GM12878 (cell line): ENCODE measurements around the gene CRYBG3. TPM values are rescaled to one million over a fixed set of nuclear protein-coding genes. Genes with fewer than 3 reads are reported as not detected.

Experiments used
- ATAC-seq: fragments of 200-7000 bp; cut with Tn5 transposase; 3 replicates; pipeline ENCODE4 v1.9.1; 2020; ENCODE audit warnings: mild to moderate bottlenecking, moderate library complexity
- BruUV-seq: library from RNA; stranded (reverse); fragments of 400-500 nt; replicated peaks from 2 replicates; lab custom pipeline; 2021; lab: Mats Ljungman, UMichigan
- CTCF ChIA-PET: fragments of 300-600 bp; sonication (Branson Sonifier 250); formaldehyde crosslinking; extraction: SDS; loops from one replicate; lab custom pipeline; 2021; ENCODE audit warnings: inconsistent platforms; lab: Yijun Ruan, JAX
- POLR2A ChIA-PET: fragments of 350-600 bp; formaldehyde crosslinking; extraction: SDS; loops from one replicate; lab custom pipeline; 2021; ENCODE audit warnings: inconsistent platforms; lab: Charles Lee
- RAD21 ChIA-PET: fragments of 300-600 bp; sonication (Branson Sonifier 250); formaldehyde crosslinking; loops from one replicate; lab custom pipeline; 2023; ENCODE audit warnings: antibody characterized with exemption; ENCODE audit not compliant: unreplicated experiment; lab: Charles Lee
- SMC1A ChIA-PET: fragments of 300-600 bp; sonication (Branson Sonifier 250); formaldehyde crosslinking; loops from one replicate; lab custom pipeline; 2023; ENCODE audit not compliant: unreplicated experiment, uncharacterized antibody; lab: Charles Lee
- DNase-seq: peaks from one replicate; pipeline ENCODE4 v3.0.0-alpha.2; 2011; ENCODE audit warnings: low read depth, low spot score
- FAIRE-seq: peaks from 3 replicates; lab custom pipeline; 2011; peaks lifted over from hg19 to GRCh38; lab: Jason Lieb, UNC
- H2AFZ ChIP-seq: 2 replicates; pipeline ENCODE4 v1.6.0; 2011; ENCODE audit warnings: low read depth, low read length, control low read depth; ENCODE audit not compliant: control insufficient read depth
- H3K27ac ChIP-seq: 2 replicates; pipeline ENCODE4 v1.5.1; 2011; ENCODE audit warnings: control low read depth; ENCODE audit not compliant: control insufficient read depth, insufficient read depth
- H3K27me3 ChIP-seq, 2 experiments: replicated peaks in 1 of 2; 2 replicates each; pipeline versions ENCODE4 v1.6.0 to v1.6.1; 2011; ENCODE audit warnings: low read length in 1 of 2; ENCODE audit not compliant: control insufficient read depth in 2 of 2, insufficient read depth in 2 of 2
- H3K36me3 ChIP-seq, 2 experiments: 2 replicates each; pipeline ENCODE4 v1.5.1; 2011; ENCODE audit warnings: low read length in 1 of 2; ENCODE audit not compliant: control insufficient read depth in 2 of 2, insufficient read depth in 2 of 2
- H3K4me1 ChIP-seq: 2 replicates; pipeline ENCODE4 v1.6.1; 2011; ENCODE audit warnings: mild to moderate bottlenecking, low read length, moderate library complexity, mixed read lengths; ENCODE audit not compliant: control insufficient read depth, insufficient read depth
- H3K4me2 ChIP-seq: 2 replicates; pipeline ENCODE4 v1.6.0; 2011; ENCODE audit warnings: control low read depth; ENCODE audit not compliant: control insufficient read depth, insufficient read depth
- H3K4me3 ChIP-seq: fragments of 200-600 bp; sonication (generic); 2 replicates; pipeline ENCODE4 v1.5.1; 2016
- H3K79me2 ChIP-seq: 2 replicates; pipeline ENCODE4 v1.6.0; 2011; ENCODE audit warnings: low read length; ENCODE audit not compliant: control insufficient read depth, insufficient read depth
- H3K9ac ChIP-seq: 2 replicates; pipeline ENCODE4 v1.8.0; 2011; ENCODE audit warnings: low read length, control low read depth, mixed read lengths; ENCODE audit not compliant: control insufficient read depth, insufficient read depth
- H3K9me3 ChIP-seq: replicated peaks from 3 replicates; pipeline ENCODE4 v1.5.1; 2011; ENCODE audit warnings: mild to moderate bottlenecking, low read length; ENCODE audit not compliant: control insufficient read depth, insufficient read depth
- H4K20me1 ChIP-seq: 2 replicates; pipeline ENCODE4 v1.6.0; 2011; ENCODE audit not compliant: control insufficient read depth, insufficient read depth
- ASH2L ChIP-seq: fragments of 300-600, 200-600 bp; sonication (generic); IDR thresholded peaks from 2 replicates; pipeline ENCODE4 v1.6.1; 2017; ENCODE audit warnings: low read depth, mild to moderate bottlenecking, borderline replicate concordance
- BMI1 ChIP-seq: fragments of 450-650 bp; IDR thresholded peaks from 2 replicates; pipeline ENCODE4 v1.6.1; 2016; ENCODE audit warnings: mild to moderate bottlenecking, moderate library complexity, borderline replicate concordance
- MXI1 ChIP-seq: fragments of 150-350 bp; IDR thresholded peaks from 2 replicates; pipeline ENCODE4 v1.6.1; 2011; ENCODE audit warnings: low read depth, mild to moderate bottlenecking, inconsistent platforms, low read length, improper control_type of control experiment
- NKRF ChIP-seq: fragments of 450-650 bp; conservative IDR thresholded peaks from 2 replicates; pipeline ENCODE4 v1.6.1; 2017; ENCODE audit warnings: mild to moderate bottlenecking, moderate library complexity
- PAX8 ChIP-seq: fragments of 450-650 bp; IDR thresholded peaks from 2 replicates; pipeline ENCODE4 v1.6.1; 2017; ENCODE audit warnings: mild to moderate bottlenecking, moderate library complexity
- POLR2AphosphoS2 ChIP-seq: IDR thresholded peaks from 2 replicates; pipeline ENCODE4 v1.6.1; 2011; ENCODE audit warnings: low read depth, mild to moderate bottlenecking, low read length, improper control_type of control experiment, moderate library complexity
- STAT3 ChIP-seq: IDR thresholded peaks from 2 replicates; pipeline ENCODE4 v1.6.1; 2011; ENCODE audit warnings: low read depth, low read length, improper control_type of control experiment
- TCF12 ChIP-seq: IDR thresholded peaks from 2 replicates; pipeline ENCODE4 v1.6.1; 2011; ENCODE audit warnings: low read depth, mild to moderate bottlenecking, low read length
- WGBS: methylation state at CpG from one replicate; pipeline ENCODE4 v1.1.6; 2016; ENCODE audit warnings: low lambda C conversion rate; ENCODE audit not compliant: insufficient replicate concordance, insufficient coverage; ENCODE audit errors: missing lambda C conversion rate; 5-methylcytosine and 5-hydroxymethylcytosine counted together
- in situ Hi-C: fragments of 300-500 bp; cut with MboI; formaldehyde crosslinking; loops from 9 replicates; pipeline ENCODE4 v1.14.3; 2018; ENCODE audit warnings: mixed read lengths
- intact Hi-C: fragments of 100-400 bp; cut with micrococcal nuclease; formaldehyde crosslinking; loops from one replicate; pipeline ENCODE4 v1.14.2; 2022; ENCODE audit not compliant: unreplicated experiment
- polyA plus RNA-seq, 11 experiments: library from polyadenylated mRNA; depleted of rRNA in 4 of 11; unstranded in 6 of 11; stranded (reverse) in 5 of 11; fragments of >200 nt; fragmentation: Nextera tagmentation in 4 of 11; fragmentation: Illumina TruSeq in 1 of 11; extraction: Ambion mirVana in 4 of 11; extraction: Trizol in 1 of 11; gene quantifications; 1 replicate in 1 of 11; 2 replicates in 10 of 11; pipeline versions ENCODE4 v1.2.1 to v1.2.3, GENCODE V29; 2011 to 2016; ENCODE audit warnings: inconsistent platforms in 2 of 11, missing spikeins in 2 of 11, low read depth in 1 of 11
- total RNA-seq, 4 experiments: library from RNA; depleted of rRNA in 3 of 4; stranded (reverse); fragments of >200 nt in 3 of 4; fragmentation: Illumina TruSeq in 1 of 4; extraction: Trizol in 1 of 4; gene quantifications; 2 replicates each; pipeline versions ENCODE4 v1.2.1 to v1.2.3, GENCODE V29; 2013 to 2021

Gene CRYBG3
- total and polyA plus RNA-seq, 10 of the 15 experiments (the other 5 are each of a cell fraction or from before 2014, with no cell fraction given), result 0.11 to 5.4 (median 1.6) TPM

GRCh38 chr3:97872525-97873042 lies 50.8 kb downstream of the CRYBG3 start:
- SMC1A ChIA-PET, result interaction anchor here (1.2 to 1.3 kb wide), 2 partner anchors 14 to 149 kb away, joined by 3 to 5 read pairs; no protein-coding TSS in a partner anchor
- H3K27ac ChIP-seq, result no peak overlapping the region
- H3K36me3 ChIP-seq, result no peaks in the 10 kb centered on the region
- ATAC-seq, result no peak
- H2AFZ ChIP-seq, result no peak overlapping the region
- H3K4me3 ChIP-seq, result no peak overlapping the region
- H3K79me2 ChIP-seq, result no peaks in the 10 kb centered on the region
- H3K4me1 ChIP-seq, result no peaks in the 10 kb centered on the region
- intact Hi-C loops (no loop called here), in situ Hi-C loops (no loop called here)
- H3K4me2 ChIP-seq, result no peak overlapping the region
- H4K20me1 ChIP-seq, result no peaks in the 10 kb centered on the region
- no peaks in the 10 kb centered on the region for H3K27me3 ChIP-seq
- WGBS, result 56% methylated on average over 1 of the region's 1 CpG
- BruUV-seq, result no TSS peak
- RAD21 ChIA-PET, result no interaction called here
- FAIRE-seq, result no peak
- POLR2A ChIA-PET, result no interaction called here
- H3K9me3 ChIP-seq, result no peaks in the 10 kb centered on the region
- no peak for DNase-seq
- CTCF ChIA-PET, result interaction anchor here (1.0 to 1.9 kb wide), 5 partner anchors 10 to 150 kb away, joined by 3 to 4 read pairs (median 3); no protein-coding TSS in a partner anchor
- no peak overlapping the region for H3K9ac ChIP-seq
- TF ChIP-seq POLR2AphosphoS2 (no peak), ASH2L (no peak), STAT3 (no peak)
- TF ChIP-seq, all 136 proteins: peak for 0

GRCh38 chr3:97880267-97880666 lies 58.5 kb downstream of the CRYBG3 start:
- no peak overlapping the region for H3K4me2 ChIP-seq
- ChIA-PET RAD21 (no interaction called here), SMC1A (no interaction called here), POLR2A (no interaction called here), CTCF (no interaction called here)
- no peak for FAIRE-seq
- intact Hi-C loops (no loop called here), in situ Hi-C loops (no loop called here)
- no TSS peak for BruUV-seq
- no peaks in the 10 kb centered on the region for H3K4me1 ChIP-seq
- H3K36me3 ChIP-seq, result no peaks in the 10 kb centered on the region
- no peak for DNase-seq
- H2AFZ ChIP-seq, result no peak overlapping the region
- H3K9me3 ChIP-seq, result no peaks in the 10 kb centered on the region
- ATAC-seq, result no peak
- H3K79me2 ChIP-seq, result no peaks in the 10 kb centered on the region
- no peak overlapping the region for H3K9ac ChIP-seq
- no peaks in the 10 kb centered on the region for H4K20me1 ChIP-seq
- H3K27ac ChIP-seq, result no peak overlapping the region
- TF ChIP-seq BMI1, result no peak
- no peak for TF ChIP-seq PAX8
- TF ChIP-seq MXI1, result no peak
- TF ChIP-seq TCF12, result no peak
- no peak for TF ChIP-seq NKRF
- H3K4me3 ChIP-seq, result no peak overlapping the region
- no peaks in the 10 kb centered on the region for H3K27me3 ChIP-seq
